Activated CD4-positive, CD25-positive, alpha-beta regulatory T cell treated with anti-CD3 and anti-CD28 coated beads, Interleukin-2, amount 50 U/mL, for 24 hours (primary cell): ENCODE measurements around the gene CNTNAP5.

Source experiments
- ATAC-seq, 2 donors: fragments of 150-1000 bp; cut with Tn5 transposase; one replicate each; pipeline ENCODE4 v1.10.0; 2021; ENCODE audit warnings: mild to moderate bottlenecking in 1 of 2, moderate library complexity in 1 of 2

Gene CNTNAP5

DNA sequence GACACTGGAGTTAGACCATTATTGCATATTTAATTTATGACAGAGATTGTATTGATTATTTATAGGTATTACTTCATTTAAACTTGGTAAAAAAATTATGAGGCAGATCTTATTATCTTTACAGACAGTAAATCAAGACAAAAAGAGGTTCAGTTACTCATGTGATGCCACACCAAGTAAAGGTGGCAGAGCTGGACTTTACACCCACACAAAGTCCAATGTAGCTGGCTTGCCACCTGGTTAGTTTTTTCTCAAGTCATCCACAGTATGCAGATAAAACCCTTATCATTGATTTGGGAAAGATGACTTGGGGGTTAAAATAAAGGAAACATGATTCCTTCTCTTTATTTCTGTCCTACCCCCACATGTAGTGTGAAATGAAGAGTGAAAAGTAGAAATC is 137.2 kb downstream of the CNTNAP5 start:
- no peak for ATAC-seq

DNA sequence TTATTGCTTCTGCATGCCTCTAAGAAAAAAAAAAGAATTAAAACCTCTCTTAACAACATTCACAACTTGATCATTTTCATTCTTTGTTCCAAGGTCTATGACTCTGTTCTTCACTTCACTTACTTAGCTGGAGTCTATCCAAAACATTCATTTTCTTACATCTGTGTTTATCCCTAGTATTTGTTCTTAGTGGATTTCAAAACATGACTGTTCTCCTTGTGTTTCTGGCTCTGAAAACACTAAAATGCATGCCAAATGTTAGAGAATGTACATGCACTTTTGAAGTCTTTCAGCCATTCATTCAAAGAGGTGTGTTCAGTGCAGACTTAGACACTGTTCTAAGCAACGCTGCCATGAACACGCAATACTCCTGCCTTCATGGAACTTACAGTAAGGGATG is 138.8 kb downstream of the CNTNAP5 start:
- ATAC-seq: no peak

DNA sequence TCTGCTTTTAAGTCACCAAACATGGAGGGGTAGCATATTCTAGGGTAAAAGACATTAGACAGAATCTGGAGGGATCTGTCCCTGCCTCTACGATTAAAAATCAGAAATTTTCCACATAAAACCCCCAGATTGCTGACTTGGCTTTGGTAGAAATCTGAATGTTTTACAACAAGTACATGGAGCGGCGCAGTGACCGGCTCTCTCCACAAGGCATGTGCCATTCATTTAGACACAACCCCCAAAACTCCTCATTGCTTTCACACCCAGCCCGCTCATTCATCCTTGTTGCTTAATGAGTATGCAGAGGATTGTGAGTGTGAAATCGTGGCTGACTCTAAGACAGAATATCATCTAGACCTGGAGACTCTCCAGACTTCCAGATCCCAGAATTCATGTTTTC is 140.6 kb downstream of the CNTNAP5 start:
- ATAC-seq: no peak

DNA sequence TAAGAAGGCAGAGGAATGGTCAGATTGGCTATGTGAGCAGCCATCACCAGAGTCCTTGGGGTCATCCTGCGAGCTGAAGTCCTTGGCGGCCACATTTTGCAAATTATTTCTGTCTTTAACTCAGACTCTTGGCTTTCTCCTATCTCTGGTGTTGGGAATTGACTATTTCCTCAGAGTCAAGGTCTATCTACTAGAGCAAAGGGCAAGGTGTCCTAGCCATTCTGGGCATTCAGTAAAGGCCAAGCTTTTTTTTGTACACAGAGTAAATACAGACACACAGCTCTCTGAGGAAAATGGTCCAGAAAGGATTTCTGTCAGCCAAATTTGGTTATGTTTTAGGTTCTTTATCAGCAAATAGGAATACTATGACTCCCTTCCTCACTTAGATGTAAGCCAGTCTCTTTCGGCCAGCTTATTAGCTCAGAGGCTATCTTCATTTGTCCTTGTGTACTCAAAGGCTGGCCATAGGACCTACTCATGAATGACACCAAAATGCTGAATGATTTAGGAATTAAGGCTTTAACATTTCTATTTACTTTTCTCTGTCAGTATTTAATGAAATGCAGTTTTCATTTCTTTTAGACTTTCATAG is 146.5 kb downstream of the CNTNAP5 start:
- no peak for ATAC-seq

DNA sequence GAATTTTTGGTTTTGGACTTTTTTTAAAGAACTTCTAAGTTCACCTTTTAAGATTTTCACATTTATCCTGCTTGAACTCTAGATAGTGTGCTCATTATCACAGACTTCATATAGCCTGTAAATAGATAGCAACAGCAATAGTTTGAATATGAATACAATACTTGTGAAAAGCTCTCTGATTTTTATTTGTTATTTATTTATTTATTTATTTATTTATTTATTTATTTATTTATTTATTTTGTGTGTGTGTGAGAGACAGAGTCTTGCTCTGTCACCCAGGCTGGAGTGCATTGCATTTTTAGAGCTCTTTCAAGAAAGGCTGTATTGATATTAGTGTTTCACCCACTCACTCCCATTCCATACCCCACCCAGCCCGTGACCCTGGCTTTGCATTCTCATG is 153.6 kb downstream of the CNTNAP5 start:
- no peak for ATAC-seq

DNA sequence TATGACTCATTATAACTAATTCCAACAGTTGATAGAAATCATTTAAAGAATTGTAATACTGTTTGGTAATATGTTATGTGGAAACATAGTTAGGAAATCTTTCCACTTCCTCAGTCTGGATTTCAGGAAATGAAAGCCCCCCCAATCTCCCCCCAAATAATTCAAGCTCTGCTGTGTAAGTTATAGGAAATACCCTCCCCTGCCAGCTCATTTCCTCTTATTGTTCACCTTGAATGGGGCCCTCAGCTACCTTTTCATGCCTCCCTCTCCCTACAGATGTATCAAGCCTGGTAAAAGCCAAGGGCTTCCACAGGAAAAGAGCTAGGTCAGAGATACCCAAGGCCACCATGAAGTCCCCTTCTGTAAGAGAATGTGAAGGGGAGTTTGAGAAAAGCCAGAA is 155.5 kb downstream of the CNTNAP5 start:
- ATAC-seq: no peak

DNA sequence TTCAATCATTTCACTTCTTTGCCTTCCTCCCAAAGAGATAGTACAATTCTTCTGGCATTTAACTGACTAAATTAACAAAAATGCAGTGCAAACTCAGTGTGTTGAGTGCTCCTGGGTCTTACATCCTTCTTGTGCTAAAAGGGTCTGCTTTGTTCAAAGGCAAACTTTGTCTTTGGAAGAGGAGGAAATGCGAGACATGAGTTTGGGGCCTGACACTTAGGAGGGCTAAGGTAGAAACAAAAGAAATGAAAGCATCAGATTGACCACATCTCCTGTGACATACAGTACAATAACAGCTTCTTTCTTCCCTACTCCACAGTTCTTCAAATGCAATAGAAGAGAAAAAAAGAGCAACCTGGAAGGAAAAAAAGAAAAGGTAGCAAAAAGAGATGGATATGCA is 161.7 kb downstream of the CNTNAP5 start:
- no peak for ATAC-seq

DNA sequence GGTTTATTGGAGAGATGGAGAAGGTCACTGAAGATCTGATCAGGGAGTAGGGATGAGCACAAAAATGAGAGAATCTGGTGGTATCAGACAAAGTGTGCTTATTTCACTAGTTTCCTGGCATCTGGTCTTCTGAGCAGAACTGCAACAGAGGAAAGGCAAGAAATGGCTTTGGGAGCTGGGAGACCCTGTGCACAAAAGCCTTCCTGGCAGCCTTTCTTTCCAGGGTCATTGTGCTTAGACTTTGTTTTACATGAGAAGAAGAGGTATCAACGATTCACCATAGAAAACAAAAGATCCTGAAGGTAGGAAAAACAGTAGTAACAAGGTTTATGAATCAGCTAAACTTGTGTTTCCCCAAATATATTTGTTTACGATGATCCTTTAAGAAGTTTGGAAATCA is 162.9 kb downstream of the CNTNAP5 start:
- ATAC-seq: no peak

DNA sequence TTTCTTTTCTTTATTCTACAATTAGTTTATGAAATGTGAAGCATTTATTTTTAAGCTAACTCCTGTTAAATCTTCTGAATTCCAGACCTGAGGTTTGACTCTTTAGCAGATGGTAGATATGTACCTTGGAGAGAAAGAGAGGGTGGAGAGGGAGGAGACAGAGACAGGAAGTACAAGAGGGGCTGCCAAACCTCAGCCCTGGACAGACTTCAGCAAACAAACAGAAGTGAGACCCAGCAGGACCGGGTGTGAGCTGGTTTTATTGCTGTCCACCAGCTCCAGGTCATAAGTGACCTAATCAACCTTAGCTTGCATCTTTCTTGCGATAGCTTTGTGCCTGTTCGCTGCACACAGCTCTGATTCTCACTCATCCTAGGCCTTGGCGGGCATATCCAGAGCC is 168.6 kb downstream of the CNTNAP5 start:
- ATAC-seq: no peak

DNA sequence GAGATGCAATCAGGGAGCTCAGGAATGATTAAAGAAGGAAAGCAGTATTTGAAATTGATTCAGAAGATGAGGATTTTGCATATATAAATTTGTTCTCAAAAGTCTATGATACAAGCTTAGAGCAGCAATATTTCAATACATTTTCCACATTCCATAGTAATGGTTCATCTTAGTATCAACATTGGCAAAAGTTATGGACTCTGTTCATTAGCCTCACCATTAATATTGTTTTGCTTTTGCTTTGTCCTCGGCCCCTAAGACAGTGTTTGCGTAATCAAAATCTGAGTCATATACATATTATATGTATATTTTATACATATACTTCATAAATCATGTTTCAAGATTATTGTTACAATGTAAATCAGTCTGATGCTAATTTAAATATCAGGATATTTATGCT is 176.6 kb downstream of the CNTNAP5 start:
- ATAC-seq: no peak

DNA sequence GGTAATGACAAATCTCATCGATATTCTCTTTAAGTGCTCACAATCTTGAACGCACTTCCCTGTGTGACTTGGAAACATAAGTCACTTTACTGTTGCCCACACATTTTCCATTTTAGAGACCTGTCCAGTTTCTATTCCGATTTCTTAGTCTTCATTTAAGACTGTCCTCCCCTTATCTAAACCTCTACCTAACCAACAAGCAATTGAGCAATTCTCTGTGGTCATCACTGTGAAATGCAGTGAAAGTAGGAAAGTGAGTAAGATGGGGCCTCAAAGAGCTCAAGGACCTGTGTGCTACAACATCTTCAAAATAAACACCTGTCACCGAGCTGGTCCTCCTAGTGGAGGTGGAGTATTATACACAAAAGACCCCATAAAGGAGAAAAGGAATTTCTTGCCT is 184.4 kb downstream of the CNTNAP5 start:
- no peak for ATAC-seq

DNA sequence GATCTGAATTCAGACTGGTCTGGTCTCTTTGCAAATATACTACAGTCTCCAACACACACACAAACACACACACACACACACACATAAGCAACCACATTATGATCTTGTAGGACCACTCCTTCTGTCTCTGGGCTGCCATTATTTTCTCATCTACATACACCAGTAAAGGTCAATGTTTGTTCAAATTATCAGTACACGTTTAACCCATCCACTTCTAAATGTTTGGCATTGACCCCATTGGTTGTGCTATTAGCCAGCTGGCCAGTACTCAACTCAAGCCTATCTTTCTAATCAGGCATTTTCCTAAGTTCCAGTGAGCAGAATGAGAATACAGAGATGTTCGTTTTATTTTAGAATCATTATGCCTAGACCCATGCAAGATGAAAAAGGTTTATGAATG is 186.4 kb downstream of the CNTNAP5 start:
- ATAC-seq: no peak

DNA sequence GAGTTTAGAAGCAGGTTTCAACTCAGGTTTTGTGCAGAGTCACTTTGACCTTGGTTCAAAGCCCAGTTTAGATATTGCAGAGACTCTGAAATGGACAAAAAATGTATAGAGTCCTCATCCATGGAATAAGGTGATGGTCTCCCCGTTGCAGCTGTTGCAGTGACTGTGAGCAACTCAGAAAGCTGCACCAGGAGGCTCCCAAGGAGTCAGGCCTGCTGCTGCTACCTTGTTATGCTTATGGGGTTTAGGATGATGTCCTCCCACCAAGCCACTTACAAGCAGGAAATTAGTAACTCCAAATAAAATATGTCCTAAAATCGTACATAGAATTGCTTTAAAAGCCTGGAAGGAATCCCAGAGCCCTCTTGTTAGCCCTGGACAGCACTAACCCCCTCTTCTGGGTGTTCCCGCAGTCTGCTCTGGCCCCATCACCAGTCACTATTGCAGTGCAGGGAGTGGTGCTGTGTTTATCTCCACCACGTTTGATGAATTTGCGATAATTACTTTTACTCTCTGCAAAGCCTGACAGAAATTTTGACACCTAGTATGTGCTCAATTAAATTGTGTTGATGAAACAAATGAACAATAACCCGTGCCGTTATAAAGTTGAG is 189.0 kb downstream of the CNTNAP5 start:
- ATAC-seq: no peak

DNA sequence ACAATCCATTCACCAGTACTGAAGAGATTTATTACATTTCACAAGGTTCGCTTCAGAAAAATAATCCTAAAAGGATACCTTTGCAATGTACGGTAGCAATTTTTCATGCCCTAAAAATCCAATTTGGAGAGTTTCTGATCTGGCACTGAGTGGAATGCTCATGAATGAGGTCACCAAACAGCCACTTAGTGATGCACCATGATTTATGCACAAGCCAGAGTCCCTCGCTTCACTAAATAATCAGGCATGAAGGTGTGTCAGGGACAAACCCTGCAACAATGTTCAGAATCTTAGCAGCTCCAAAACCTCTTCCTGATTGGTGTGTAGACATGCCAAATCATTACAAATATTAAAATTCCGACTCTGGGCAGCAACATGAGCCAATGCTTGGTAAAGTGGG is 221.1 kb downstream of the CNTNAP5 start:
- ATAC-seq: no peak

DNA sequence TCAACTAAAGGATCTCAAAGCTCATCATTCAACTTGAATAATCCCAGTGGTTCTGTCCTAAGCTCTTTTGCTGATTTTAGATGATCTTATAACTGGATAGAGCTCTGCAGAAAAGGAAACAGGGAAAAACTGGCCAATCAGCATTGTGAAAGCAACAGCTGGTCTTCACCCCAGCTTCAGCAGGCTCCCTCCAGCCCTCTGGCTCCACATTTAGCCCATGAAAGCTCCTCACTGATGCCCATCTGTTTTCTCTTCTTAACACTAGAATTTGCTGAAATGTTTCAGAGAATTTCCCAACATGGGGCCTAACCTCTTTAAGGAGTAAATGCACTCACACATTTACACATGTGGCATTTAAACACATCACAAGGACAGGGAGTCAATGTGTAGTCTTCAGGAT is 223.3 kb downstream of the CNTNAP5 start:
- ATAC-seq: no peak

DNA sequence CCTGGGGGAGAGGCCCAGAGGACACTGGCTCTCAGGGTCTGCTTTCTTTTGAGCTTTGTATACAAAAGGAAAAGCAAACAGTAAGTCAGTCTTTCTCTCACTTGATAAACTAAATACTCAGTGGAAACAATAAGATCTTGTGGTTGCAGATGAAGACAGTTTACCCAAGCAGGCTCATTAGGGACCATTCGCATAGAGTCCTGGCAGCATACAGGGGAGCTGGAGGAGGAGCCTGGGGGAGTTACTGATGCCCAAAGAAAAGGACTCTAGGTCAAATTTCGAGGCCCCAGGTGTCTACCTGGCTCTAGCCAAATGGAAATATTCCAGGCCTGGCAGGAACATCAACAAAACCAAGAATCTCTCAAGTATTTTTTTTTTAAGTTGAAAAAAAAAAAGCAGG is 225.3 kb downstream of the CNTNAP5 start:
- no peak for ATAC-seq

DNA sequence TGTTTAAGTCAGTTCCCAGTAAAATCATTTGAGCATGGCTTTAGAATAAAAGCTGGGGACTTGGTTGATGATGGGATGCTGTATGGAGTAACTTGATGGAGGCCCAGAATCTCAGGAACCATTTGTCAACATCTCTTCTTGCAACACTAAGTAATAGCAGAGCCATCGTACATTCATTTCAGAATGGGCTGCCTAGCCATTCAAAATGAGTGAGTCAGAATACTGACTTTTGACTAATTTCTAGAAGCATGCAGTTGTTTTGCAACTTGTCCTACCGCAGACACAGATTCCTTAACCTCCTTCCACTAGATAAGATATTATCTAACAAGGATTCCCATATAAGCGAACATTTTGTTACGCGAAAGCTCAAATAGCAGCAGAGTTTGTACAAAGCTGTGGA is 229.5 kb downstream of the CNTNAP5 start:
- ATAC-seq: no peak

DNA sequence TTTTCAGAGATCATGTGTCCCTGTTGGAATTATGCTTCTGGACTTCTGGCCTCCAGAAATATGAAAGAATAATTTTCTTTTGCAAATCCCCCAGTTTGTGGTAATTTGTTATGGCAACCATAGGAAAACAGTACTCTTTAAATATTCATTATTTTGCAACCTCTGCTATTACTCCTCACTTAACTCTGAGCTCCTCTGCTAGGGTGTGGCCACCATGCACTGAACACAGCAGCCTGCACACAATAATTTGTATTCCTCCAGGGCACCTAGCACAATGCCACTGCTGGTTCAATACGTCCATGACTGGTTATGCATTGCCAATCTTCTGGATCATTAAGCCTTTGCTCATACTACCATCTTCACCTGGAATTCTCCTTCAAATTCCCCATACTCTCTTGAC is 232.0 kb downstream of the CNTNAP5 start:
- no peak for ATAC-seq

DNA sequence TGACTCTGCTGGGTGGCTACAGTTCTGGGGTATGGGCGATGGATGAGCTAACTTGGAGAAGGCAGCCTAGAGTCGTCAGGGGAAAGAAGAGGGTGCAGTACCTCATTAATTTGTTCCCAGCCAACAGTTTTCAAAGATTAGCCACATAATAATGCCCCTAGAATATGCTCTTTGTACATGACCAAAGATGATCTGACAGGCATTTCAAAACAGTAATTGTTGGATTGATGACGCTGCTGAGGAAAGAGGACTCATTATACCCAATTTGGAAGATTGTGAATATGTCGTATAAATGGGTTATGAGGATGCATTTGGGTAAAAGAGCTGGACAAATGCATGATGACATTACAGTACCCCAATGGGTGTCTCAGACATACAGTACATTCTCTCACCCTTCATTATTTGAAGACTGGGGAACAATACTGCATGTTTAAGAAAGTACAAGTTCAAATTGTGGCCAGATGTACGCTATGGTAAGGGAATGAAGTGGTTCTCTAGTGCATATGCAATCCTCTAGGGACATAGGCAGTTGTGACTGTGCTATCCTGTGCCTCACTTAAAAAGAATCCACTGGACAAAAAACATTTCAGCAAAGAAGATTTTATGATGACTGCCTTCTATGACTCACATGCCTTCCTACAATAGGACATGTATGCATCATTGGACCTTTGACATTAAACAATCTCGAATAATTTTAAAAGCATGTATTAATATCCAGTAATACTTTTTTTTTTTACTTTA is 233.2 kb downstream of the CNTNAP5 start:
- ATAC-seq: no peak

DNA sequence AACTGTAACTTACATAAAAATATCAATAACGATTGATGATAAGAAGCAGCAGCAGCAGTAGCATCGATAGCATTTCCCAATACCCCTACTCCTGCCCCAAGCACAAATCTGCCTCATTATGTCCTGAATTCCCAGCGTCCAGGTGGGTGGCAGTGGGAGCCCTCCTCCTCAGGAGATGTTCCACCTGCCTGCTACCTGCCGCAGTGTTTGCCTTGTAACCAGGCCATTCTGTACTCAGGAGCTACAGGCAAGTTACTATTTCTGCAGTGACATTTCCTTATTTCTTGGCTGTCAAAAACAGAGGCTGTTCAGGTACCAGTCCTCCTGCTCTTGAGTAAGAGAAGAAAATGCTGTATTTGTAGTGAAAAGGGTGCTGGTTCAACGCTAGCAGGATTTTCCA is 236.4 kb downstream of the CNTNAP5 start:
- ATAC-seq: no peak

DNA sequence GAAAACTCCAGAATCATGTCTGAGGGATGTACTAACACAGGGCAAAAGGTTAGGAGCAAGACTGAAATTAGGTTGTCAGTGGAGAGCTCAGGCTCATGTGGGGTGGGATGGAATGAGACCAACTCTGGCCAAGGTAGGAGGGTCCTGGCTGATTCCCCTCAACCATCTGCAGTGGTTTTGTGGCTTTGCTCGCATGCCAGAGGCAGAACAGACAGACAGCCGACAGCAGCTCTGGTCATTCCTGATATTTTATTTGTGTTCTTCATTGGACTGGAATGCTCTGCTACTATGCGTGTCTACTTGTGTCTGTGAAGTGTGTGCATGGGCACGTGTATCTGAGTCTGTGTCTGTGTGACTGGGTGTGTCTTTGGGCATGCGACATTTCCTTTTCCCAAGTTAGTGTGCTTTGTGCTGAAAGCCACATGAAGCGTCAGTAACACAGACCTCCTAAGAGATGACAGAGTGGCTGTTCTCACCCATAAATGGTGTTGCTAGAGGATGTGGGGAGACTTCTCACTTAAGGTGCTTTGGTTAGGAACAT is 239.5 kb downstream of the CNTNAP5 start:
- ATAC-seq: no peak

DNA sequence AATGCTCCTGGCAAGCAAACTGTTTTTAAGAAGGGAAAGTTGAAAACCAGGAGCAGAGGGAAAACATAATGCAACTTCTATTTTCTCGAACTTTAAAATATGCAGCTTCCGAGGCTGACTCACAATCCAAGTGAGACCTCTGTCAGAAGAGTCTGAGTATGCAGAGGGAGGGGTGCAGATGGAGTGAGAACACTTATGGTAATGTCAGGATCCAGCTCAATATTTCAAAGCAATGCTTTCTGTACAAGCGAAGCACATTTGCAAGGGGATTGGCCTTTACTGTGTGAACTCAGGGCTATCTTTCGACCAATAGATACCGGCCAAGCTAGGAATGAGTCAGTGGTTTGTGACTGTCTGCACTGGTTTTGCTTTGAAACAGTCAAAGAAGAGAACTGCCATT is 242.7 kb downstream of the CNTNAP5 start:
- ATAC-seq: no peak

DNA sequence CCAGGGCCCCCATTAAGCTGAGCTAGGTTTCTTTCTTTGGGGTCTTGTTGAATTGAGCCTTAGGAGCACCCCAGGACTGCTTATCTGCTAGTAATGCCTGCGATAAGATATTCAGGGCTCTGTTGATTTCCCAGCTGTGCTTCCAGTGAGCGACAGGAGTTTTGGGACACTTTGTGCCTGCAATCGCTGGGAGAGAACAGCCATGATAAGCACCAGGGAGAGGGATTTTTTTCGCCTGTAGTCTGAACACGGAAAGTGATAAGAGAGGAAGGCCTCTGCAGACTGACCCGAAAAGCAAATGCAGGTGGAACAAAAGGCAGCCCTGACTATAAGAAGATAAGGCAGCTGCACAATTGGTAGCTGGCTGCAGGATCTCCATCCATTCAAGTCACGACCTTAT is 244.3 kb downstream of the CNTNAP5 start:
- ATAC-seq: no peak

DNA sequence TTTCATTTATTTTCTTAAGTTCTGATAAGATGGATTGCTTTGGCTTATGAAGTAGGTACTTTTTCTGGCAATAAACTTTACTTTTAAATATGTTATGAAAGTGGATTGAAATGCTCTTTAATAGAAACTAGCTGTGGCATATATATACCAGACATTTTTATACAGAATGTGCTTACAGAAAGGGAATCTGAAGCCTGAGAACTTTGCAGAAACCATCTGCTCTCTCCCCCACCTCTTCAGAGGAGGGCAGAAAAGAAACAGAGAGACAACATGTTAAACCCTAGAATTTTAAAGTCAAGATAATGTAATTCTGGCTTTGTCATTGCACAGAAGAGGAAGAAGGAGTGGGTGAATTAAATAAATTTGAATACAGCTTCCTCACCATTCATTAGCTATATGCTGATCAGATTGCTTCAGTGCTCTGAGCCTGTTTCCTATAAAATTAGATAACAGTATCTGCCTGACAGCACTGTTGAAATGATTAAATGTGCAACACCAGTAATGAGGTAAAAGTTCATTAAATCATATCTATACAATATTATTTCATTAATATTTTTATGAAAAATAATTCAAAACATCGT is 247.3 kb downstream of the CNTNAP5 start:
- ATAC-seq: no peak
